Stimulated activated CD8-positive, alpha-beta memory T cell treated with anti-CD3 and anti-CD28 coated beads, Interleukin-4, amount 100 ng/mL, for 1 hour (primary cell): ENCODE data around the gene DMD.

Experiments used
- DNase-seq, 2 donors: peaks; one replicate each; pipeline ENCODE4 v3.0.0-alpha.2; 2020; ENCODE audit warnings: low read depth in 2 of 2, low spot score in 1 of 2

The DMD gene

GRCh38 chrX:31258166-31258565 is 1953.2 kb downstream of the DMD start:
- no peak for DNase-seq

- no peak for DNase-seq
These were observed 1955.9 kb downstream of the DMD start for GRCh38 chrX:31255310-31256033.

GRCh38 chrX:31252133-31252532 is 1959.2 kb downstream of the DMD start:
- DNase-seq: no peak

- DNase-seq: no peak
These were observed 1960.0 kb downstream of the DMD start for GRCh38 chrX:31251336-31251735.

GRCh38 chrX:31245714-31246113 is 1965.6 kb downstream of the DMD start:
- DNase-seq: no peak

- no peak for DNase-seq
These were observed 1967.5 kb downstream of the DMD start for GRCh38 chrX:31243804-31244203.

- DNase-seq: no peak
These were observed 1970.4 kb downstream of the DMD start for GRCh38 chrX:31240982-31241381.

GRCh38 chrX:31237189-31237588 is 1974.2 kb downstream of the DMD start:
- DNase-seq: no peak

GRCh38 chrX:31236231-31236630 is 1975.1 kb downstream of the DMD start:
- DNase-seq: no peak

- no peak for DNase-seq
These were observed 1977.3 kb downstream of the DMD start for GRCh38 chrX:31233941-31234496.

- no peak for DNase-seq
These were observed 1978.8 kb downstream of the DMD start for GRCh38 chrX:31232506-31232905.

- DNase-seq: no peak
These were observed 1982.4 kb downstream of the DMD start for GRCh38 chrX:31228909-31229308.

GRCh38 chrX:31228415-31228832 is 1982.9 kb downstream of the DMD start:
- no peak for DNase-seq

- no peak for DNase-seq
These were observed 1984.1 kb downstream of the DMD start for GRCh38 chrX:31227250-31227649.

GRCh38 chrX:31225819-31226218 is 1985.5 kb downstream of the DMD start:
- no peak for DNase-seq

- no peak for DNase-seq
These were observed 1986.9 kb downstream of the DMD start for GRCh38 chrX:31224381-31225012.

- no peak for DNase-seq
These were observed 1987.5 kb downstream of the DMD start for GRCh38 chrX:31223817-31224216.

GRCh38 chrX:31222946-31223345 is 1988.4 kb downstream of the DMD start:
- no peak for DNase-seq

GRCh38 chrX:31219174-31219573 is 1992.2 kb downstream of the DMD start:
- no peak for DNase-seq

GRCh38 chrX:31217084-31217483 is 1994.3 kb downstream of the DMD start:
- no peak for DNase-seq

GRCh38 chrX:31215277-31215815 is 1996.0 kb downstream of the DMD start:
- no peak for DNase-seq

- DNase-seq: no peak
These were observed 1997.4 kb downstream of the DMD start for GRCh38 chrX:31213941-31214340.
